GM19351 (cell line): ENCODE results near the gene EFTUD2.

Experiments used
- ATAC-seq: cut with Tn5 transposase; IDR thresholded peaks from one replicate; pipeline ENCODE4 v1.9.1; 2021; ENCODE audit warnings: mild to moderate bottlenecking, moderate library complexity; ENCODE audit not compliant: unreplicated experiment

Gene EFTUD2

GRCh38 chr17:44889003-44889402 is 10.2 kb downstream of the EFTUD2 start:
- ATAC-seq = no peak

DNA sequence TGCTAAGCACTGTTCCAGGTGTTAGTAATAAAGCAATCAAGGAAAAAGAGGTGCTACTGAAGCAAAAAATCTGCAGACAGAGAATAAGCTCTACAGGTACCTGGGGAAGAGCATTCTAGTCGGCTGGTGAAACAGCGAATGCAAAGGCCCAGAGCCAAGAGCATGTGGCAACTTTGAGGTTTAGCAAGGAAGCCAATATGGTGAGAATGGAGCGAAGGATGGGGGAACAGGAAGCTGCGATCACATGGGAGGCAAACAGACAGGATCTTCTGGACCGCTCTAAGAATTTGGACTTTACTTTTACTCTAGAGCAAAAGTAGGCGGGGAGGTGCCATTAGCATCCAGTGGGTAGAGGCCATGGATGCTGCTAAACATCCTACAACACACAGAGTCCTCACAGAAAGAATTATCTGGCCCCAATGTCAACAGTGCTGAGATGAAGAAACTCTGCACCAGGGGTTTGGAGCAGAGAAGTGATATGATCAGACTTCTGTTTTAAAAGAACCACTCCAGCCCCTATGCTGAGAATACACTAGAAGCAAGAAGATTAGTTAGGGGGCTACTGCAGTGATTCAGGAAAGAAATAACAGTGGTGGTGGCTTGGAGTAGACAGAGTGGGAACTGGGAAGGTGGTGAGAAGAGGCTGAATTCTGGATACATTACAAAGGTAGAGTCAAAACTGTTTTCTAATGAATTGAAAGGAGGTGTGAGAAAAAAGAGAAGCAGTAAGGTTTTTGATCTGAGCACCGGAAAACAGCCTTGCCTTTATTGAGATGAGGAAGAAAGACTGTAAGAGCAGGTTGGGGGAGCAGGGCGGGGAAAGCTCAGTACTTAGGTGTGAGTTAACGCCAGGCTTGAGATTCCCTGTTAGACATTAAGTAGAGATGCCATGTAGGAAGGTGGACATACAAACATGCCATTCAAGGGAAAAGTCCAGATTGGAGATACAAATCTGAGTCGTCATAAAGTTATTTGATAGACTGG is 11.0 kb downstream of the EFTUD2 start:
- ATAC-seq = no peak

GRCh38 chr17:44887016-44887415 is 12.2 kb downstream of the EFTUD2 start:
- ATAC-seq = no peak

GRCh38 chr17:44884941-44885340 is 14.3 kb downstream of the EFTUD2 start:
- ATAC-seq = no peak

DNA sequence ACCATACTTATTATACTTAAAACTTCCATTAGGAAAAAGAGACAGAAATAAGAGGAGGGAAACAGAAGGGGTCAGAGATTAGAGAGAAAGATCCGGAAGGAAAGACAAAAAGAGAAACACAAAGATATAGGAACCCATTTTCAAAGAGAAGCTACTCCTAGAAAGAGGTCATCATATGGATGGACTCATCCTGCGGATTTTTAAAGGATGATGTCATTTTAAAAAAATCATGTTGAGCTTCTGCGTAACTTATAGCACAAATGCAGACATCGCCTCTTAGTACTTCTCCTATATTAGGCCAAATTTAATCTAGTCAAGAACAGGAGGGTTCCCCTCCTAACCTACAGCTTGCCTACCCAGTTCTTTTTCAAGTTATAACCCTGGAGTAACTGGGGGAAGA is 18.1 kb downstream of the EFTUD2 start:
- no peak for ATAC-seq

DNA sequence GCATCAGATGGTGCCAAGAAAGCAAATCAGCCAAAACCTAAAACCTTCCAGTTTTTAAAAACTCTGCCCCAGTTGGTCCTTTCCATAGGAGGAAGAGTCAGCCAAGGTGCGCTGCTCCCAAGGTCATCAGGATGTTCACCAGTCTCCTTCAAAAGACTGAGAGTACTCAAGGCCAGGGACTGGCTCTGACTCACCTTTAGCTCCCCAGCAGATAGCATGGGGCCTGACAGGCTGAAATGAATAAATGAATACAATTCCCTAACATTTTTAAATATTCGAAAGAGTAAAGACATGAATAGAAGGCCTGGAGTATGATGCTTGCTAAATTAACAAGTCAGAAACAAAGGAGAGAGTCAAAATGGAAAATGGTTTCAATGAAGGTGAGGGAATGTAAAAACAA is 19.2 kb downstream of the EFTUD2 start:
- ATAC-seq = no peak

DNA sequence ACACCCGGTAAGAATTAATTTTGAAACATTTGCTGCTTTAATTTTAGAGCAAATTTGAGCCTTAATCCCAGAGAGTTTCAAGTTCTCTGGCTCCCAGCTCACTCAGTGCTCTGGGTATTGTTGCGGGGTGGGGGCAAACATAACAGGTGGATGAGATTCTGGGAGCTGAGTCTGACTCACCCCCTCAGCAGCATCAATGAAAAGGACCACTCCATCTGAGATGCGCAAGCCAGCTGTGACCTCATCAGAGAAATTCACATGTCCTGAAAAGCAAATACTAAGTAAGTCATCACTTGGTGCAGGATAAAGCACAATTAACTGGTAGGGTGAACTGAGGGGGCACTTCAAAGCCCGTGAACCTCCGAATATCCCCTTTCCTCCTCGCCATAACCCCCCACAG is 19.9 kb downstream of the EFTUD2 start:
- ATAC-seq = no peak

- no peak for ATAC-seq
Observed at GRCh38 chr17:44878627-44879221, 20.5 kb downstream of the EFTUD2 start.

- no peak for ATAC-seq
Observed at GRCh38 chr17:44877121-44877520, 22.1 kb downstream of the EFTUD2 start.

DNA sequence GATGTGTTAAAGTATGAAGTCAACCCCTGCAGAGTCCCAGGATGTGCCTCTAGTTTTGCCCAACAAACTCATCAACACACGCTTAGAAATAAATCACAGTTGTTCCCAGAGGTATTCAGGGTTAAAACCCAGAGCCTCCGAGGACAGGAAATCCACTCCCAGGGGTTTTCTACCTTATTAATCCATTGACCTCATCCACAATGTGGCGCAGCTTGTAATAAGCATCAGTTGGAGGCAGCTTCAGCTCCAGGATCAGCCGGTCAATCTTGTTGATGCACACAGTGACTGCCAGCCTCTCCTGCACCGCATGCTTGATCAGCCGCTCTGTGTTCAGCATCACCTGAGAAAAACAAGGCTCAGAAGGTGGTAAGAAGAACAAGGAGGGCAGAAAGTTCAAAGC is 23.5 kb downstream of the EFTUD2 start:
- ATAC-seq = no peak

DNA sequence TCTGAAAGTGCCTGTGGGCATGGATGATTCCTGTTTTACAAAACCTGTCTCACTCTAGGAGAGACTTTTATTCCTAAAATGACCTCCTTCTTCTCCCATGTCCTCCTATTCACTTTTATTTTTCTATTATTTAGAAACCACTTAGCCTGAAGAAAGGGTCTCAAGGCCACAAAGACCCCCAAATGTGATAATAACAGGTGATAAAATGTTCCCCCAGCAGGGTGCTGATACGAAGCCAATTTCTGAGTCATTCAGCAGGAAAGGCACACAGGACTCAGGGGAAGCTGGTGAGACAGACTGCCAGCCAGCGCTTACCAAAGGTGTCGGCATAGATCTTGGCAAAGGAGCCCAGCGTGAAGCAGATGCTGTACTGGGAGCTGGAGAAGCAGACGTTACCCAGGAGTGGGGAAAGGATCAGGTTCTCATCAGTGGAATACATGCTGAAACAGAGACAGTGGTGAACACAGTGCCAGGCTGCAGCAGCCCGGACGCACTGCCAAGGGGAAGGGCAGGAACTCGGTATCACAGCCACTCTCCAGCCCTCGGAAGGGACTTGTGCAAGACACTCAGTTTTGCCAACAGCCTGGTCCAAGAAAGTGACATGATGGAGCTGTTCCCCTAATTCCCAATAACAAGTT is 27.0 kb downstream of the EFTUD2 start:
- ATAC-seq = no peak

GRCh38 chr17:44871556-44871955 is 27.7 kb downstream of the EFTUD2 start:
- ATAC-seq = no peak

DNA sequence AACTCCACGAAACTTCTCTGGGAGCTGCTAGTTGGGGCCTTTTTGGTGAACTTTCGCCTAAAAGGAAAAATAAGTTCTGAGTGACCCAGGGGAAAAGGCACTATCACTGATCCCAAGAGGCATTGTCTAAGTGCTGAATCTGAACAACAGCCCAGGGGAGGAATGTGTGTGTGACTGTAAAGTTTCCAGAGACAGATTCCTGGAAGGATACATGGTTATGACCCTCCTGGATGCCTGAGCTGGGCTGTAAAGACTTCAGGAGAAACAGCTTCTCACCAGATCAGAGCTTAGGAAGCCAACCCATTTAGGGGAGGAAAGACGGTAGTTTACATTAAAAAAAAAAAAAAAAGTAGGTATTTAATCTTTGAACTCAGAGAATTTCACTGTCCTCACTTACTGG is 31.4 kb downstream of the EFTUD2 start:
- no peak for ATAC-seq

- no peak for ATAC-seq
Observed at GRCh38 chr17:44865931-44866330, 33.3 kb downstream of the EFTUD2 start.

DNA sequence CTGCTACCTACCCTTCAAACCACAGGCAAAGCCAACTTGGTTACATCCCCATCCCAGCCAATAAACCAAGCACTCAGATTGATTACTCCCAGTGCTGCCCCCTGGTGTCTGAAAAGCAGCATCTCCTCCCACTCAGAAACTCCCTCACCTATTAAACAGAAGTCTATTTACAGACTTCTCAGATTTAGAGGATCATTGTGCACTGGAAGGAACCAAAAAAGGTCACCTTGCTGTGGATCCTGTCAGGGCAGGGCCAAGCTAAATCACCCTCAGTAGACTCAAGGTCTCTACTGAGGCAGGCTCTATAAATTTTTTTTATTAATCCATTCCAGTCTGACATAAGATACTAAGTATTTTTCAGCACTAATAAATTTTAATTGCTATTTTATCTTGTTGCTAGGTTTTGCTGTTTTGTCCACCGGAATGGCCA is 34.0 kb downstream of the EFTUD2 start:
- ATAC-seq = no peak

DNA sequence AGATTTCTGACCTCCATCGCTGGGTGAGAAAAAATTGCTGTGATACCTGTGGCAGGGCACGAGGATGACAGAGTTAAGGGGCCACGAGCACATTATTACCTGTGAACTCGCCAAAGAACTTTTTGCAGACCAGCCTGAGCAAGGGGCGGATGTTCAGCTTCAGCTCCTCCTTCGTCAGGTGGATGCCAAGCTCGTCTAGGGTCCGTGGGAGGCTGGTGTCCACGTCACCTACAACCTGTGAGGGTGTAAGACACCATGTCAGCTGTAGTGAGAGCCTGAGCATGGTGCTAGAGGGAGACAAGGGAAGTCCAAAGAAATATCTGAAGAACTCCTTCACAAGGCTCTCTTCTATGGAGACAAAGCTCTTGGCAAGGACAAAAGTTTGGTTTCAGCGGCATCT is 34.4 kb downstream of the EFTUD2 start:
- ATAC-seq = no peak

GRCh38 chr17:44863061-44863918 is 36.0 kb downstream of the EFTUD2 start:
- ATAC-seq = no peak

DNA sequence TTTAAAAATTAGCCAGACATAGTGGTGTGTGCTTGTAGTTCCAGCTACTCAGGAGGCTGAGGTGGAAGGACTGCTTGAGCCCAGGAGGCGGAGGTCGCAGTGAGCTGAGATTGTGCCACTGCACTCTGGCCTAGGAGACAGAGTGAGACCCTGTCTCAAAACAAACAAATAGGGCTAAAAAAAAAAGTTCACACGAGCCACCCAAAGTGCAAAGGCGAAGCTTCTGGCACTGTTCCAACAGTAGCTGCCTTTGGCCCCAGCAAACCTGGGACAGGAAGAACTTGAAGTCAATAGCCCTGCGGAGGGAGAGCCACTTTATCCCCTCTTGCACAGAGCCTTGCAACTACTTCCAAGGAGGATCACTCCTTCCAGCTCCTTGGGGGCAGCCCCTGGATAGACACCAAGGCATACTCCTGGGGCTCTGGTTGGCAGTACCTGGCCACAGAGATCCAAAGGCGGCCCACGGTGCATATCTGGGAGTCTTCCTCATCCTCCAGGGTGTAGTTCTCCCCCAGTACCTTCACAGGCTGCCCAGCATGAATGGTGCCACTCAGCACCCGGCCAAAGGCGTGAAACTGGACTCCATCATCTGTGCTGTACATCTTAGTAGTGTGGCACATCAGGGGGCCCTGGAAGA is 36.8 kb downstream of the EFTUD2 start:
- ATAC-seq = no peak

- ATAC-seq = no peak
Observed at GRCh38 chr17:44859701-44860100, 39.5 kb downstream of the EFTUD2 start.

DNA sequence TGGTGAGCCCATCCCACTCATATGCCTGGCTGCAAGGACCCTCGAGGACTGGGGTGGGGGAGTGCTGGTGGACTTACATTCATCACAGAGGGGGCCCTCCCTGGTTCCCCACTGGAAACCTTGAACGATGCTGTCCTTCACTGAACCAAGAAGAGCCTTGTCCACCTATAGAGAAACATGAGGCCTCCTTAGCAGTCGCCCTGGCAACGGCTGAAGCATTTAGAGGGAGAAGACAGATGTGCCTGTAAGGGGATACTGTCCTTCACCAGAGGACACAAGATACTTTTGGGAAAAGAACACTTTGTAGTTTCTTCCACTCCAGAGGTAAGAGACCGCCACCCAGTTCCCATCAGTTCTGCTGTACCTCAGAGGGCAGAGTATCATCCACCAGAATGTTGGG is 45.1 kb downstream of the EFTUD2 start:
- no peak for ATAC-seq
